Omental fat pad (tissue), 4 donors: Measurements from ENCODE around the gene ZNF726. TPM values are rescaled to one million over a fixed set of nuclear protein-coding genes. Genes with fewer than 3 reads are reported as not detected.
"Not testable (repeated sequence)": the region's sequence is repeated elsewhere in the genome, so short reads cannot be mapped to it uniquely, and the experiment has no call there.

Experiments
- ATAC-seq: fragments of 150-250 bp; one replicate; pipeline ENCODE4 v1.9.1; 2016; ENCODE audit warnings: mild to moderate bottlenecking, moderate library complexity; ENCODE audit not compliant: low FRiP score
- DNase-seq: peaks from one replicate; pipeline ENCODE4 v3.0.0-alpha.2; 2019; ENCODE audit warnings: low spot score
- CTCF ChIP-seq, 3 donors: fragments of 450-650 bp; IDR thresholded peaks; one replicate each; pipeline ENCODE4 v1.5.1; 2016 to 2017; ENCODE audit warnings: antibody characterized with exemption in 3 of 3, mild to moderate bottlenecking in 3 of 3, moderate library complexity in 2 of 3
- total RNA-seq, 4 donors: library from RNA; depleted of rRNA; stranded (reverse); fragments of >200 nt; gene quantifications; one replicate each; pipeline ENCODE4 v1.1.0, GENCODE V29; 2016

ZNF726 gene
- total RNA-seq, 4 donors from 2014 or later, result 0.19 to 1.3 (median 0.37) TPM

GRCh38 chr19:23971598-23971997 is 56.9 kb downstream of the ZNF726 start:
- TF ChIP-seq CTCF (IDR thresholded peaks at IDR 0.05), result no peak
- DNase-seq (no peak), ATAC-seq (no peak)

- ATAC-seq (no peak), DNase-seq (no peak)
- no peak for TF ChIP-seq CTCF (IDR thresholded peaks at IDR 0.05)
These were observed 57.5 kb downstream of the ZNF726 start for GRCh38 chr19:23972161-23972560.

- DNase-seq (no peak), ATAC-seq (no peak)
- no peak for TF ChIP-seq CTCF (IDR thresholded peaks at IDR 0.05)
These were observed 60.3 kb downstream of the ZNF726 start for GRCh38 chr19:23974941-23975340.

- not testable (repeated sequence) for DNase-seq
These were observed 61.9 kb downstream of the ZNF726 start for GRCh38 chr19:23976631-23977030.

GRCh38 chr19:23977256-23977655 is 62.6 kb downstream of the ZNF726 start:
- ATAC-seq, DNase-seq: not testable (repeated sequence)

More at GRCh38 chr19:23976631-23977030, 61.9 kb downstream of the ZNF726 start:
- ATAC-seq, result not testable (repeated sequence)

GRCh38 chr19:23978068-23978467 is 63.4 kb downstream of the ZNF726 start:
- ATAC-seq (no peak), DNase-seq (no peak)
- TF ChIP-seq CTCF (IDR thresholded peaks at IDR 0.05), result no peak

GRCh38 chr19:23980805-23981204 is 66.1 kb downstream of the ZNF726 start:
- ATAC-seq, result no peak
- TF ChIP-seq CTCF (IDR thresholded peaks at IDR 0.05), result no peak
- DNase-seq, result no peak

- ATAC-seq (no peak), DNase-seq (no peak)
- TF ChIP-seq CTCF (IDR thresholded peaks at IDR 0.05), result no peak
These were observed 67.2 kb downstream of the ZNF726 start for GRCh38 chr19:23981863-23982262.
